Myocyte (in vitro differentiated cells): ENCODE data around the gene ZNF813. TPM values are rescaled to one million over a fixed set of nuclear protein-coding genes. Genes with fewer than 3 reads are reported as not detected.
A peak's percentile ranks its signal among the peaks of the same experiment; 100 is the strongest.

Experiments
- DNase-seq: peaks from one replicate; pipeline ENCODE4 v3.0.0-alpha.2; 2012; ENCODE audit warnings: low read depth
- total RNA-seq: library from RNA; depleted of rRNA; stranded (reverse); fragments of >200 nt; gene quantifications from 2 replicates; pipeline ENCODE4 v1.2.3, GENCODE V29; 2014

ZNF813 gene
- total RNA-seq, 1 donor from 2014 or later = 4.6 TPM

DNA sequence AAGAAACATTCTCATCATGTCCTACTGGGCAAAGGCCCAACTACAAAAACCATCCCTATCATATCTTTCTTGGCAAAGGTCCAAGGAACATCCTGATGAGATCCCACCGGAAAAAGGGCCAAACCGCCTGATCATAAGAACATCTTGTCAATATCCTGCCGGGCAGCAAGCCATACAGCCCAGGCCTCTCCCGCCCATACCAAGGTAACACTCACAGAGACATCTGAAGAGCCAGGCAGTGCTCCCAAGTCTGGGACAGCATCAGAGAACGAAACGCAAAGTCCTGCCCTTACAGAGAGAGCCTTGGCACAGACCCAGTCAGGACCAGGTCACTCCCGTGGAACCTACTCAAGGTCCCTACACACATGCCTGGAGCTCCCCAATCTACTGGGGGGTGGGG lies 51.9 kb downstream of the ZNF813 start:
- no peak for DNase-seq

DNA sequence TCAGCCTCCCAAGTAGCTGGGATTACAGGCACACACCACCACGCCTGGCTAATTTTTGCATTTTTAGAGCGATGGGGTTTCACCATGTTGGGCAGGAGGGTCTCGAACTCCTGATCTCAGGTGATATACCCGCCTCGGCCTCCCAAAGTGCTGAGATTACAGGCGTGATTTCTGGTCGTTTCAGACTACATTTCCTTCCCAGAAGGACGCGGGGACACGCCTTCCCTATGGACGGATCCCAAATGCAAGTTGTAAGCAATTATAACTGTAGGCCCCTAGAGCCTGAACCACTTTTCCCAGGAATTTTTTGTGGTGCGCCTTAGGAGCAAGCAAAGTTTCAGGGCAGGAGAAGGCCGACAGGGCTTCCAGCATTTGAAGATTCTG lies 52.6 kb downstream of the ZNF813 start:
- no peak for DNase-seq

DNA sequence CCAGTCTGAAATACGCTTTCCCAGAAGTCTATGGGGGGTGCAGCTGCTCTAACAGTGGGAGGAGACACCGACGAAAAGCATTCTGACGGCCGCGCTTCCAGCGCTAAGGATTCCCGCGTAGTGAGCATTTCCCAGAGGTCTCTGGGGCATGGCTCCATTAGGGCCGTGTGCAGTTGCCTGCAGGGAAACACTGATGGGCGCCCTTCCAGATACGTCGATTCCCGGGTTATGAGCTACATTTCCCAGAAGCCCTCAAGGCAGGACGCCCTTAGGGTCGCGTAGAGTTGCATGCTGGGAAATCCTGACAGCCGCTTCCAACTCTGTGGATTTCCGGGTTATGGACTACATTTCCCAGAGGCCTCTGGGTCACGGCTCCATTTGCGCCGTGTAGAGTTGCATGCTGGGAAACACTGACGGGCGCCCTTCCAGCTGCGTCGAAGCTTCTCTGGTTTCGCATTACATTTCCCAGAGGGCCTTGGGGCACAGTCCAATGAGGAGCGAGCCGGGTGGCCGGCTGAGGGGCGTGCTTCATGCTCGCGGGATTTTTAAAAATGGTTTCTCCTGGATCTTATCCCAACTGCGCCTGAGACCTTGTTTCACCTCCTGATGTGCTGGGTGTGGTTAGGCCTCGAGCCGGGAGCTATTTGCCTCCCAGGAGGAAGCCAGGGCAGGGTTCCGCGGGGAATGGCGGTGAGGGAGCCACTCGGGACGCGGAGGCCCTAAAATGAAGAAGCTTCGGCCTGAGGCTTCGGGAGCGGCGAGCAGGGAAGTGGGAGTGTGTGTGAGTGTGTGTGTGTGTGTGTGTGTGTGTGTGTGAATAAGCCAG lies 53.2 kb downstream of the ZNF813 start:
- DNase-seq = peak; percentile 99

DNA sequence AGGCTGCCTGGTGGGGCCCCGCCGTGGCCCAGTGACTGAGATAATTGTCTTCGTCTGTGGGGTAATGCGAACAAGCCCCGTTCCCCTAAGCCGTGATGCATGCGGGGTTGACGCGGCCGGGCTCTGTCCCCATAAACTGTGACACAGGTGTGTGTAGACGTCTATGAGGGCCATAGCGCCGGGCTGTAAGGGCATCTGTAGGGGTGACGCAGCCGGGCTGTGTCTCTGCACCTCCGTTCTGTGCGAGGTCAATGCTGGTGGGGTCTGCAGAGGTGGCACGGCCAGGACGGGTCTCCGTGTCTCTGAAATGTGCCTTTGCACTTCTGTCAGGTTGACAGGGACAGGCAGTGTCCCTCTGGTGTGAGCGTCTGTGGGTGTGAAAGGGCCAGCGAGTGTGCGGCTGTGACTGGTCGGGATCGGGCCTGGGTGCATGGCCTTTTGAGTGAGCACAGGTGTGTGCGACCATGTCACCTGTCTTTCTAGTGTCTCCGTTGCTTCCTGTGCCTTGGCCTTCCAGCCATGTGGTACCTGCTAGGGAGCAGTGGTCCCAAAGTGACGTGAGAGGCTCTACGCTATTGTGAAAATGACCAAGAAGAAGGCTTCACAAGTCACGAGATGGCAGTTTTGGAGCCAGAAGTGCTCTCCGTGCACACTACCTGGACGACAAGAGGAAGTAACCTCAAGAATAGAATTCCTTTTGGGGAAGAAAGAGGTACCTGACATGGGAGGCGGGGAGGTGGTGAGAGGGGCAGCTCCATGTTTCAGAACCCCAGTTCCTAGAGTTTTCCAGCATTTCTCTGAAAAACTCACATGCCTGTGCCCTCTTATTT lies 54.1 kb downstream of the ZNF813 start:
- no peak for DNase-seq

DNA sequence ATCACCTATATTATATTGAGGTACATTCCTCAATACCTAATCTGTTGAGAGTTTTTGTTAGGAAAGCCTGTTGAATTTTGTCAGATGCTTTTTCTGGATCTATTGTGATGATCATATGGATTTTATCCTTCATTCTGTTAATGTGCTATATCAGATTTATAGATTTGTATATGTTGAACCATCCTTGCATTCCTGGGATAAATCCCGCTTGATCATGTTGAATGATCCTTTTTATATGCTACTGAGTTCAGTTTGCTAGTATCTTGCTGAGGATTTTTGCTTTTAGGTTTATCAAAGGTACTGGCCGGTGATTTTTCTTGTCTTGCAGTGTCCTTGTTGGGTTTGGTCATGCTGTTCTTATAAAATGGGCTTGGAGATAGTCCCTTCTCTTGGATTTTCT lies 58.4 kb downstream of the ZNF813 start:
- no peak for DNase-seq

DNA sequence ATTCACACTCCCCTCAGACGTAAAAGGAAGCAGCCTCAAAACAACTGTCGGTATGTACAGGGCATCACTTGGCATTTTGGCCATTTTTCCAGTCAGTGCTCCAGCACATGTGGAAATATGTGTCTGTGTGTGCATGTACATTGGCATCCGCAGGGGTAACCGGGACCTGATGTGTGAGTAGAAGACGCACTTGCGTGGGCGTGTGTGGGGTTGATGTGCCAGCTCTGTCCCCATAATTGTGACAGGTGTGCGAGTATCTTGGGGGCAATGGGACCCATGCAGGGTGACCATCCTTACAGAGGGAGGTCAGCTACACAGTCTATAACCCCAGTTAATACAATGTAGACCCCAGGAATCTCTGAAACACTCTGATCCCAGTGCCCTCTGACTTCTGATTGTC lies 63.1 kb downstream of the ZNF813 start:
- no peak for DNase-seq

DNA sequence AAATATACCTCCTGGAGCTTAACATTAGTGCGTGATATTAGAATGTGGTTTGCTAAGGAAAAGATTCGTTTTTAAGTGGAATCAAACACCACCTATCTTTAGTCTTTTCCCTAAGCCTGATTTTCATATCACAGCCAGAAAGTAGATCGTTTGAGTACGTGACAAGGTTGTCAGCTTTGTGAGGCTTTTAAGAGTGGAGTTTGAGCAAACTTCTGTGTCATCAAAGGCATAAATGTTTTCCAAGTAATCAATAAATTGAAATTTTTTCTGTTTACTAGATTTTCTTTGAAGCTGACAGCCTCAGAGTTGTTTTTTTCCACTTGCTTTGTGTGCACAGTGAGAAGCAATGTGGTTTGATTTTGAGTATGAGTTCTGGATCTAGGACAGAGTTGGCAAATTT lies 63.9 kb downstream of the ZNF813 start:
- DNase-seq = no peak

DNA sequence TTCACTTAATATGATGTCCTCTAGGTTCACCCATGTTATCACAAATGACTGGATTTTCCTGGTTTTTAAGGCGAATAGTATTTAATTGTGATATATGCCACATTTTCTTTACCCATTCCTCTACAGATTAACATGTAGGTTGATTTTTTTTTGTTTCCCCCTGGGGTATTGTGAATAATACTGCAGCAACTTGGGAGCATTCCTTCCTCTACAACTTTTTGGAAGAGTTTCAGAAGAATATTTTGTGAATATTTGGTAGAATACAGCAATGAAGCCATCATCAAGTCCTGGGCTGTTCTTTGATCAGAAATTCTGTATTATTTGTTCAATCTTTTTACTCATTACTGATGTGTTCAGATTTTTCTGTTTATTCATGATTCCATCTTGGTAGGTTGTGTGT lies 64.8 kb downstream of the ZNF813 start:
- no peak for DNase-seq

DNA sequence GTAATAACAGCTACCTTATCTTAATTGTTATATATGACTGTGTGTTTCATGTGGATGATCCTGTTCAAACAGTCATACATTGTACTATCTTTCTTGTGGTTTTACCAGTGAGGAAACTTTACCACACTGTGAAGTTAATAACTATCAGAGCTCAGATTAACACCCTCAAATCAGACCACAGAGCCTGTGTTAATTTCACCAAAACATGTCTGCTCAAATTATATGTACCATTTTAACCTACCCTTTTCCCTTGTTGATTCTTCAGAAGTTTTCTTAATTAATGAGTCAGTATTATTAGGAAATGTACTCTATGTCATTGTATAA lies 68.7 kb downstream of the ZNF813 start:
- DNase-seq = no peak

DNA sequence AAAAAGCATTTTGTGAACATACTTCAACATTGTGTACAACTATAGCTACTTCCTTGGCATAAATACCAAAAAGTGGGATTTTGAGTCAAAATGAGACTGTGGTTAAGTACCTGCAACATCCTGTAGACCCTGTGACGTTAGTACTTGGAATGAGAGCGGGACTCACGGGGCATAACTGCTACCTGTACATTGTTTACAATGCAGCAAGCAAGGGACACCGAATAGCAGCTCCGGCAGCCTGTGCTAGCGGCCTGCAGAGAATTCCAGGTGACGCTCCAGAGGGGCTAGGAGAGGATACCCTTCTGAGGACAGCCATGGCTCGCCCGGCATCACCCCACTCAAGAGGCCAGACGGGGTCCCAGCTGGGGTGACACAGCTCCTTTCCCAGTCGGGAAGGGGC lies 69.6 kb downstream of the ZNF813 start:
- no peak for DNase-seq

DNA sequence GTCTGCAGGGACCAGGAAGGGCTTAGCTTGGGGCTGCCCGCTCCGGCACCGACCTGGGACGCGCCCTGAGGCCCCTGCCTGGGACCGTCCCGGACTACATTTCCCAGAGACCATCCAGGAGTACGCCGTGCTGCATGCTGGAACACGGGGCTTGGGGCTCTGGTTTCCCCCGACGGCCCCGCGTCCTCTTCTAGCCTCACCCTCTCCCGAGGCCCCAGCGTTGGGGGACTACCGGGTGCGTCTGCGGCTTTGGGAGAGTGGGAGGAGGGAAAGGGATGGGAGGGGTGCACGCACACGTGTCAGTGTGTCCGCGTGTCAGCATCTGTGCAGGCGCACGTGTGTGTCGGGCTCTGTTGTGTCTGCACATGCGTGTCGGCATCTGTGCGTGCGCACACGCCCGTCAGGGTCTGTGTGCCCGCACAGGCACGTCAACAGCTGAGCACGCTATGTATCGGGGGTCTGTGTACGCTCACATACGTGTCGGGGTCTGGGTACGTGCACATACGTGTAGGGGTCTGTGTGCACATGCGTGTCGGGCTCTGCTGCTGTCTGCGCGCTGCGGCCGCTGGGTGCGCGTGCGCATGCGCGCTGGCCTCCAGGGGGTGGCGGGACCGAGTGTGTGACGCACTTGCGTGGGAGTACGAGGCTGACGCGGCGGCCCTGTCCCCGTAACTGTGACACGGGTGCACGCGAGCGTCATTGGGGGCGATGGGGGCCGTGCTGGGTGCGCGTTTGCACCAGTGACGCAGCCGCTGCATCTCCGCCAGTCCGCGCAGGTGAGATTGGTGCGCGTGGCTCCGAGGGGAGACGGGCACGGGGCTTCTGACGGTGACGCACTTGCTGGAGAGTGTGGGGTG lies 70.2 kb downstream of the ZNF813 start, which contains the start of gene ZNF331:
ZNF331 (plus strand) TSS at position 625 of the 857 bp plus-strand sequence. CDS start 31,232 bp downstream, outside the sequence.
- DNase-seq = peak; percentile 88

DNA sequence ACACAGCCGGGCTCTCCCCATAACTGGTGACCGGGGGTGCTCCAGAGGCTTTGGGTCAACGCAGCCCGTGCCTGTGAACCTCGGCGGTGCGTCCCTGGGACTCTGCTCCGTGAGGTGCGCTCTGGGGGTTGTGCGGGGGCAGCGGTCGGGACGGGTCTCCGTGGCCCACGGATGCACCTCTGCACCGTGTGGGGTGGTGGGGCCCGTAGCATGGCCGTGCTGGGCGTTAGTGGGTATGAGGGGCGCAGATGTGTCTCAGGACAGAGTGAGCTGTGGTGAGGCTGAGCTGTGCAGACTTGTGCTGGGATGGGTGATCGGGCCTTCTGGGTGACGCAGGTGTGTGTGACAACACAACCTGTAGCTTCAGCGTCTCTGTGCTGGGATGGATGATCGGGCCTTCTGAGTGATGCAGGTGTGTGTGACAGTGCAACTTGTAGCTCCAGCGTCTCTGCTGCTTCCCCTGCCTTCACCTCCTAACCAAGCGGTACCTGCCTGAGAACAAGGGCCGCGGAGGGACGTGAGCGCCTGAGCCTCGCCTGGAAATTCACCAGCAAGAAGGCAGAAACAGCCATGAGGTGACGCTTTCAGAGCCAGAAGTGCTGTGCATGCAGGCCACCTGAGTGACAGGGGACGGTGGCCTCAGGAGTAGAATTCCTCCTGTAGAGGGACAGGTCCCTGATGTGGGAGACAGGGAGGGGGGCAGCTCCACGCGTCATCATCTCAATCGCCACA lies 71.0 kb downstream of the ZNF813 start:
- DNase-seq = no peak

DNA sequence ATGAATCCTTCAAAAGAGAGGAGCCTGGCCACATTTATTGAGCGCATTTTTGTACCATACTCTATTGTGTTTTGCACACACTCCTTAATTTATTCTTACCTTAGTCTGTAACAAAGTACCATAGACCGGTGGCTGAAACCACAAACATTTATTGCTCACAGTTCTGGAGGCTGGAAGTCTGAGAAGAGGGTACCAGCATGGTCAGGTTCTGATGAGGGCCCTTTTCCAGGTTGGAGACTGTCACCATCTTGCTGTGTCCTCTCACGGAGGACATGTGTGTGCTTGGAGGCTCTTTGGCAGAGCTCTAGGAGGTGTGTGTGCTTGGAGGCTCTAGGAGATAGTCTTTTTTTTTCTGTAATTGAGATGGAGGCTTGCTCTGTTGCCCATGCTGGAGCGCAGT lies 72.6 kb downstream of the ZNF813 start:
- DNase-seq = no peak

DNA sequence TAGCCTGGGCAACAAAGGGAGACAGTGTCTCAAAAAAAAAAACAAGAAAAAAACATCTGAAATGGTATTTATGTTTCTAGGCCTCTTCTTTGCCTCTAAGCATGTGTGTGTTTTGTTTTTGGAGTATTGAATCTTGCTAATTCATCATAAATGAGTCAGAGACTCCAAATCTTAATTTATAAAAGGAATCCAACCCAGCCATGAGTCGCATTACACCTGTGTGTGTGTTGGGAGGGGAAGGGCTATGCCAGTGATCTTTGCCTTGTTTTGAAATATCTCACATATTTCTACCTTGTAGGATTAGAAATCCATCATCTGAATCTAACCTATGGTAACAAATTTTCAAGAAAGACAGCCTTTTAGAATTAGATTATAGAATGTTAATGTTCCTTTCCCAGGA lies 74.4 kb downstream of the ZNF813 start:
- no peak for DNase-seq

DNA sequence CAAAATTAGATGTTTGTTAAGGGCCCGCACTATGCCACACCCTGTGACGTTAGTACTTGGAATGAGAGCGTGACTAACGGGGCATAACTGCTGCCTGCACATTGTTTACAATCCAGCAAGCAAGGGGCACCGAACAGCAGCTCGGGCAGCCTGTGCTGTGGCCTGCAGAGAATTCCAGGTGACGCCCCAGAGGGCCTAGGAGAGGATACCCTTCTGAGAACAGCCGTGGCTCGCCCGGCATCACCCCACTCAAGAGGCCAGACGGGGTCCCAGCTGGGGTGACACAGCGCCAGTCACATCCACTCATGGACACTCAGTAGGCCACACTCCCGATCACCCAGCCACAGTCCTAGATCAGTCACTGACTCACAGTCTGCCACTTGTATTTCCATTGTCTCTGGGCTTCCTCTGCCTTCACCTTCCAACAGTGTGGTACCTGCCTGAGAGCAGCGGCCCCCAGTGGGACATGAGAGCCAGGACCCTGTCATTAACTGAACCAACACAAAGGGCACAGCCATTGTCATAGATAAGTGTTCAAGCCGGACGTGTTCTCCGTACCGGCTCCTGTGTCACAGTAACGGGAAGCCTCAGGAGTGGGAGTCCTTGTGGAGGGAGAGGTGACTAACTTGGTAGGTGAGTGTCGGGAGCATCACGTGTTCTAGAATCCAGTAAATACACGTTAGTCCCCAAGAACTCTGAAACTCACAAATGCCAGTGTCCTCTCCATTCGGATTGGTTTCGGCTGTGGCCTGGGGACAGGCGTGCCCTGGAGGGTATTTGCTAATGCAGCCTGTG lies 77.9 kb downstream of the ZNF813 start:
- DNase-seq = peak; percentile 89

Other genes starting within 250 kb of the ZNF813 start
- 5.8 and 10.6 TPM in 2 replicates for gene ZNF677, start 212.9 kb upstream of the ZNF813 start, total RNA-seq
- gene VN1R2, start 209.4 kb upstream of the ZNF813 start, total RNA-seq = not detected in 2 replicates
- not detected in 2 replicates for gene VN1R4, start 200.0 kb upstream of the ZNF813 start, total RNA-seq
- 7.5 and 8.6 TPM in 2 replicates for gene ZNF845, start 134.0 kb upstream of the ZNF813 start, total RNA-seq
- 3.4 and 5.2 TPM in 2 replicates for gene ZNF525, start 102.0 kb upstream of the ZNF813 start, total RNA-seq
- 8.9 and 15.6 TPM in 2 replicates for gene ZNF765, start 72.6 kb upstream of the ZNF813 start, total RNA-seq
- gene ZNF761, start 35.7 kb upstream of the ZNF813 start, total RNA-seq = 8.4 and 8.9 TPM in 2 replicates
- gene ZNF331, start 70.4 kb downstream of the ZNF813 start, total RNA-seq = 18.8 and 21.1 TPM in 2 replicates
- gene DPRX, start 164.3 kb downstream of the ZNF813 start, total RNA-seq = not detected in 2 replicates